ENCODE results near the gene ABLIM3. TPM values are rescaled to one million over a fixed set of nuclear protein-coding genes. Genes with fewer than 3 reads are reported as not detected.

ABLIM3 gene
- total RNA-seq, 1 donor = 24.9 TPM

GRCh38 chr5:149301744-149302380 is 160.6 kb downstream of the ABLIM3 start:
- TF ChIP-seq CTCF (IDR thresholded peaks at IDR 0.05; ENCODE audit: insufficient read depth, low read length) = no peak
- no peak for DNase-seq (ENCODE audit: low read depth)
- H3K4me3 ChIP-seq (ENCODE audit: low read depth, low read length) = no peak overlapping the region

- no peak for DNase-seq (ENCODE audit: low read depth)
- H3K4me3 ChIP-seq (ENCODE audit: low read depth, low read length) = no peak overlapping the region
- TF ChIP-seq CTCF (IDR thresholded peaks at IDR 0.05; ENCODE audit: insufficient read depth, low read length) = no peak
These were observed 161.3 kb downstream of the ABLIM3 start for GRCh38 chr5:149302641-149303040.

GRCh38 chr5:149303210-149303609 is 161.9 kb downstream of the ABLIM3 start:
- no peak for TF ChIP-seq CTCF (IDR thresholded peaks at IDR 0.05; ENCODE audit: insufficient read depth, low read length)
- no peak overlapping the region for H3K4me3 ChIP-seq (ENCODE audit: low read depth, low read length)
- no peak for DNase-seq (ENCODE audit: low read depth)

GRCh38 chr5:149304195-149305078 is 163.1 kb downstream of the ABLIM3 start:
- no peak for DNase-seq (ENCODE audit: low read depth)
- TF ChIP-seq CTCF (IDR thresholded peaks at IDR 0.05; ENCODE audit: insufficient read depth, low read length) = no peak

GRCh38 chr5:149309354-149309753 is 168.1 kb downstream of the ABLIM3 start:
- H3K4me3 ChIP-seq (ENCODE audit: low read depth, low read length) = no peak overlapping the region
- TF ChIP-seq CTCF (IDR thresholded peaks at IDR 0.05; ENCODE audit: insufficient read depth, low read length) = no peak
- no peak for DNase-seq (ENCODE audit: low read depth)

More at GRCh38 chr5:149304195-149305078, 163.1 kb downstream of the ABLIM3 start:
- H3K4me3 ChIP-seq (ENCODE audit: low read depth, low read length) = no peak overlapping the region

Other genes with a start within 250 kb of the ABLIM3 start
- 1.6 and 4.1 TPM in 2 replicates for gene SH3TC2, start 78.4 kb upstream of the ABLIM3 start, total RNA-seq (ENCODE audit: low replicate concordance)
- 2.3 and 10.8 TPM in 2 replicates for gene AFAP1L1, start 130.4 kb downstream of the ABLIM3 start, total RNA-seq (ENCODE audit: low replicate concordance)
- 24.4 and 37.0 TPM in 2 replicates for gene GRPEL2, start 204.0 kb downstream of the ABLIM3 start, total RNA-seq (ENCODE audit: low replicate concordance)
- gene PCYOX1L, start 216.6 kb downstream of the ABLIM3 start, total RNA-seq (ENCODE audit: low replicate concordance) = 6.3 and 6.4 TPM in 2 replicates
- gene IL17B, start 237.8 kb downstream of the ABLIM3 start, total RNA-seq (ENCODE audit: low replicate concordance) = not detected in 2 replicates